ENCODE data around the gene GALK2.

GALK2 gene

GRCh38 chr15:49296258-49296657, 126.2 kb downstream of the GALK2 start:
- no peak for TF ChIP-seq SIN3A (IDR thresholded peaks at IDR 0.05; ENCODE audit: borderline replicate concordance, insufficient read depth, low read length)
- TF ChIP-seq TAF1 (IDR thresholded peaks at IDR 0.05; ENCODE audit: borderline replicate concordance, insufficient read depth, low read length): no peak
- no peak for TF ChIP-seq POLR2AphosphoS5 (IDR thresholded peaks at IDR 0.05; ENCODE audit: low read depth, low read length)
- TF ChIP-seq REST (IDR thresholded peaks at IDR 0.05; ENCODE audit: insufficient read depth in 1 of 2, low read depth in 2 of 2, low read length in 2 of 2): no peak
- no peak for TF ChIP-seq FOXP2 (optimal IDR thresholded peaks at IDR 0.05; ENCODE audit: borderline replicate concordance, extremely low read depth, extremely low read length, insufficient read depth)

GRCh38 chr15:49297584-49297983, 127.5 kb downstream of the GALK2 start:
- TF ChIP-seq FOXP2 (optimal IDR thresholded peaks at IDR 0.05; ENCODE audit: borderline replicate concordance, extremely low read depth, extremely low read length, insufficient read depth) (no peak), REST (IDR thresholded peaks at IDR 0.05; ENCODE audit: insufficient read depth in 1 of 2, low read depth in 2 of 2, low read length in 2 of 2) (no peak), TAF1 (IDR thresholded peaks at IDR 0.05; ENCODE audit: borderline replicate concordance, insufficient read depth, low read length) (no peak), POLR2AphosphoS5 (IDR thresholded peaks at IDR 0.05; ENCODE audit: low read depth, low read length) (no peak), SIN3A (IDR thresholded peaks at IDR 0.05; ENCODE audit: borderline replicate concordance, insufficient read depth, low read length) (no peak)

GRCh38 chr15:49300856-49301255, 130.8 kb downstream of the GALK2 start:
- TF ChIP-seq TAF1 (IDR thresholded peaks at IDR 0.05; ENCODE audit: borderline replicate concordance, insufficient read depth, low read length) (no peak), POLR2AphosphoS5 (IDR thresholded peaks at IDR 0.05; ENCODE audit: low read depth, low read length) (no peak), SIN3A (IDR thresholded peaks at IDR 0.05; ENCODE audit: borderline replicate concordance, insufficient read depth, low read length) (no peak), REST (IDR thresholded peaks at IDR 0.05; ENCODE audit: insufficient read depth in 1 of 2, low read depth in 2 of 2, low read length in 2 of 2) (no peak), FOXP2 (optimal IDR thresholded peaks at IDR 0.05; ENCODE audit: borderline replicate concordance, extremely low read depth, extremely low read length, insufficient read depth) (no peak)

GRCh38 chr15:49301562-49301961, 131.5 kb downstream of the GALK2 start:
- no peak for TF ChIP-seq SIN3A (IDR thresholded peaks at IDR 0.05; ENCODE audit: borderline replicate concordance, insufficient read depth, low read length)
- no peak for TF ChIP-seq REST (IDR thresholded peaks at IDR 0.05; ENCODE audit: insufficient read depth in 1 of 2, low read depth in 2 of 2, low read length in 2 of 2)
- no peak for TF ChIP-seq POLR2AphosphoS5 (IDR thresholded peaks at IDR 0.05; ENCODE audit: low read depth, low read length)
- TF ChIP-seq FOXP2 (optimal IDR thresholded peaks at IDR 0.05; ENCODE audit: borderline replicate concordance, extremely low read depth, extremely low read length, insufficient read depth): no peak
- TF ChIP-seq TAF1 (IDR thresholded peaks at IDR 0.05; ENCODE audit: borderline replicate concordance, insufficient read depth, low read length): no peak

GRCh38 chr15:49303003-49303402, 133.0 kb downstream of the GALK2 start:
- TF ChIP-seq POLR2AphosphoS5 (IDR thresholded peaks at IDR 0.05; ENCODE audit: low read depth, low read length) (no peak), FOXP2 (optimal IDR thresholded peaks at IDR 0.05; ENCODE audit: borderline replicate concordance, extremely low read depth, extremely low read length, insufficient read depth) (no peak), REST (IDR thresholded peaks at IDR 0.05; ENCODE audit: insufficient read depth in 1 of 2, low read depth in 2 of 2, low read length in 2 of 2) (no peak), SIN3A (IDR thresholded peaks at IDR 0.05; ENCODE audit: borderline replicate concordance, insufficient read depth, low read length) (no peak)
